Nephron progenitor cell (in vitro differentiated cells): ENCODE results near the gene KRT23.

Source experiments
- DNase-seq: peaks from one replicate; pipeline ENCODE4 v3.0.0; 2021
- H3K27ac Mint-ChIP-seq: 2 replicates; pipeline ENCODE4 v1.8.0; 2021; ENCODE audit warnings: mild to moderate bottlenecking, moderate library complexity, mixed read lengths
- H3K27me3 Mint-ChIP-seq: 2 replicates; pipeline ENCODE4 v1.8.0; 2021; ENCODE audit warnings: mild to moderate bottlenecking, low read depth, mixed read lengths; ENCODE audit not compliant: poor library complexity
- H3K36me3 Mint-ChIP-seq: 2 replicates; pipeline ENCODE4 v1.8.0; 2021; ENCODE audit warnings: low read depth, mixed read lengths
- H3K4me1 Mint-ChIP-seq: 2 replicates; pipeline ENCODE4 v1.8.0; 2021; ENCODE audit warnings: mixed read lengths
- H3K4me3 Mint-ChIP-seq: 2 replicates; pipeline ENCODE4 v1.8.0; 2021; ENCODE audit warnings: mild to moderate bottlenecking, moderate library complexity, mixed read lengths
- H3K9me3 Mint-ChIP-seq: 2 replicates; pipeline ENCODE4 v1.8.0; 2021; ENCODE audit warnings: mild to moderate bottlenecking, moderate library complexity, mixed read lengths
- CTCF ChIP-seq: fragments of 200-600 bp; sonication (generic); IDR thresholded peaks from 2 replicates; pipeline ENCODE4 v1.5.0; 2021; ENCODE audit warnings: antibody characterized with exemption

The KRT23 gene

GRCh38 chr17:40914075-40914855, 23.2 kb downstream of the KRT23 start:
- Mint-ChIP-seq H3K4me1 (peaks cover 23% of the 10 kb centered on the region), H3K4me3 (no peak overlapping the region), H3K27ac (no peak overlapping the region), H3K27me3 (peaks cover 11% of the 10 kb centered on the region), H3K9me3 (no peaks in the 10 kb centered on the region), H3K36me3 (no peaks in the 10 kb centered on the region)
- TF ChIP-seq CTCF, result no peak
- no peak for DNase-seq

GRCh38 chr17:40912486-40913210, 24.8 kb downstream of the KRT23 start:
- H3K27ac Mint-ChIP-seq, result no peak overlapping the region
- no peaks in the 10 kb centered on the region for H3K9me3 Mint-ChIP-seq
- H3K36me3 Mint-ChIP-seq, result no peaks in the 10 kb centered on the region
- H3K27me3 Mint-ChIP-seq, result peaks cover 11% of the 10 kb centered on the region
- H3K4me1 Mint-ChIP-seq, result peaks cover 23% of the 10 kb centered on the region
- no peak for DNase-seq
- TF ChIP-seq CTCF, result no peak
- no peak overlapping the region for H3K4me3 Mint-ChIP-seq

GRCh38 chr17:40910441-40910841, 27.0 kb downstream of the KRT23 start:
- Mint-ChIP-seq H3K4me3 (no peak overlapping the region), H3K27ac (no peak overlapping the region), H3K4me1 (peaks cover 23% of the 10 kb centered on the region), H3K9me3 (no peaks in the 10 kb centered on the region), H3K27me3 (peaks cover 7% of the 10 kb centered on the region), H3K36me3 (no peaks in the 10 kb centered on the region)
- no peak for DNase-seq
- no peak for TF ChIP-seq CTCF

- no peaks in the 10 kb centered on the region for H3K9me3 Mint-ChIP-seq
- no peak for DNase-seq
- H3K27me3 Mint-ChIP-seq, result peaks cover 9% of the 10 kb centered on the region
- H3K4me3 Mint-ChIP-seq, result no peak overlapping the region
- TF ChIP-seq CTCF, result no peak
- H3K36me3 Mint-ChIP-seq, result no peaks in the 10 kb centered on the region
- no peak overlapping the region for H3K27ac Mint-ChIP-seq
- peaks cover 23% of the 10 kb centered on the region for H3K4me1 Mint-ChIP-seq
Measured at GRCh38 chr17:40909755-40910154, 27.7 kb downstream of the KRT23 start.

GRCh38 chr17:40909351-40909750, 28.1 kb downstream of the KRT23 start:
- H3K36me3 Mint-ChIP-seq, result no peaks in the 10 kb centered on the region
- no peaks in the 10 kb centered on the region for H3K9me3 Mint-ChIP-seq
- peaks cover 23% of the 10 kb centered on the region for H3K4me1 Mint-ChIP-seq
- no peak overlapping the region for H3K4me3 Mint-ChIP-seq
- no peak overlapping the region for H3K27ac Mint-ChIP-seq
- H3K27me3 Mint-ChIP-seq, result peaks cover 11% of the 10 kb centered on the region
- peak; percentile 71 for DNase-seq
- peak; percentile 75 for TF ChIP-seq CTCF
